ENCODE measurements around the gene ZBTB26.
A peak's percentile ranks its signal among the peaks of the same experiment; 100 is the strongest.

The ZBTB26 gene, protein sequence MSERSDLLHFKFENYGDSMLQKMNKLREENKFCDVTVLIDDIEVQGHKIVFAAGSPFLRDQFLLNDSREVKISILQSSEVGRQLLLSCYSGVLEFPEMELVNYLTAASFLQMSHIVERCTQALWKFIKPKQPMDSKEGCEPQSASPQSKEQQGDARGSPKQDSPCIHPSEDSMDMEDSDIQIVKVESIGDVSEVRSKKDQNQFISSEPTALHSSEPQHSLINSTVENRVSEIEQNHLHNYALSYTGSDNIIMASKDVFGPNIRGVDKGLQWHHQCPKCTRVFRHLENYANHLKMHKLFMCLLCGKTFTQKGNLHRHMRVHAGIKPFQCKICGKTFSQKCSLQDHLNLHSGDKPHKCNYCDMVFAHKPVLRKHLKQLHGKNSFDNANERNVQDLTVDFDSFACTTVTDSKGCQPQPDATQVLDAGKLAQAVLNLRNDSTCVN

DNA sequence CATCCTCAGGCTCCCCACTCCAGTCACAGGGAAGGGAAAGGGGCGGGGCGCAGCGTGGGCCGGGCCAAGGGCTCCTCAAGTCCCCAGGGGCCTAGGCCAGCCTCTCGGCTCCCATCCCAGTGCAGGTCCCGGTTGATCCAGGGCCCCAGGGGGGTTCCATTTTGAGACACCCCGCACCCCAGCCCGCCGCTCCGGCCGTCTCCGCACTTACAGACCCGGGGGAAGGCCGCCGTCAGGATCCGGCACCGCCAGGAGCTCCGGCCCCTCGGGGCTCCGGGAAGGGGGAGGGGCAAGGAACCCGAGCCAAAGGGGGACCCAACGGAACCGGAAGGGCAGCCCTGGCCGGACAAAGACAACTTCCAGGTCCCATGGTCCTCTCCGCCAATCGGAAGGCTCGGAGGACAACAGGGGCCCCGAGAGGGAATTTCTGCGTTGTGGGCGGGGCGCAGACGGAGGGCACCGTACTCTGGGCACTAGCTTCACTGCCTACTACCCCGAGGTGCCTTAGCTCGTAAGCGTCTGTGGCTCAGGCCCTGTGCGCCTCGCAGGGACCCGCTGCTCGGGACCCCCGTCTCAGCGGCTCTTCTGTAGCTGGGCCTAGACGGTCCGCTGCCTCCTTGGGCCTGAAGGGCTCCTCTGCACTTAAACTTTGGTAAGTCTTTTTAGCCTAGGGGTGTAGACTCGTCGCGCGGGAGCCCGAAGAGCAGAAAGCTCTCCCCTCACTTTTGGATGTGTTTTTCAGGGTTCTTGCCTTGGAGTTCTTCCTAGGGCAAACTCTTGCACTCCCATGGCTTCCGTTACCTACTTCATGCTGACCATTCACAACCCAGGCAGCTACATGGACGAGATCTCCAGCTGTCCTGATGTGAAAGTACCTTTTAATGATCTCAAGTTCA, at the start of gene ZBTB26:
Gene ZBTB26, minus strand, starts transcription at position 287 of the 896 bp plus-strand sequence. CDS start 11,578 bp downstream, outside the sequence.
- DNase-seq (ENCODE audit: low read depth, low spot score), result no peak
- H3K27ac ChIP-seq, result peak within 1 kb of the TSS; percentile 69

DNA sequence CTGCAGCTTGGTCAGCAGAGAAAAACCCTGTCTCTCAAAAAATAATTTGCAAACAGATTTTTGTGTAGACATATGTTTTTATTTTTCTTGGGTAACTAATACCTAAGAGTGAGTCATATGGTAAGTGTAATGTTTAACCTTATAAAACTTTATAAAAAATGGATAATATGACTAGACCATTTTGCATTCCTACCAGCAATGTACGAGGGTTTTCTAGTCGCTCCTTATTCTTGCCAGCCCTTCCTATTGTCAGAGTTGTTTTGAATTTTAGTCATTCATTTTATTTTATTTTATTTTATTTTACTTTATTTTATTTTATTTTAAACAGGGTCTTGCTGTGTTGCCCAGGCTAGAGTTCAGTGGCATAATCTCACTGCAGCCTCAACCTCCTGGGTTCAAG, 47.3 kb upstream of the ZBTB26 start:
- H3K27ac ChIP-seq, result no peak overlapping the region
- DNase-seq (ENCODE audit: low read depth, low spot score), result no peak

DNA sequence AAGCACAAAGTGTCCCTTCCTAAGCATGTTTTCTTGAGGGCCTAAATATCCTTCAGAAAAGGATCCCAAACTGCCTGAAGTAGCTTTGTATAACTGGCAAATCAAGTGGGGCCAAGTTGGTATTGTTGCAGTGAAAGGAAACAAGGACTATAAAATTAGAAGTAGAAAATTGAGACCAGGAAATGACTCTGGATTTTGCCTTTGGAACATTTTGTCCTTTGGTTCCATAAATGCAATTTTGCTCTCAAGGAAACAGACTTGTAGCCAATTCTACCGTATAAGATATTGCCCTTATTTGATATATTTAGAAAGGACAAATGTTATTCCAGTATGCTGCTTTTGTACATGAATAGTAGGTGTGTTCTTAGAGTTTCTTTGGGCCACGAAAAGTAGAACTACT, 43.9 kb upstream of the ZBTB26 start:
- no peak for DNase-seq (ENCODE audit: low read depth, low spot score)
- no peak overlapping the region for H3K27ac ChIP-seq

DNA sequence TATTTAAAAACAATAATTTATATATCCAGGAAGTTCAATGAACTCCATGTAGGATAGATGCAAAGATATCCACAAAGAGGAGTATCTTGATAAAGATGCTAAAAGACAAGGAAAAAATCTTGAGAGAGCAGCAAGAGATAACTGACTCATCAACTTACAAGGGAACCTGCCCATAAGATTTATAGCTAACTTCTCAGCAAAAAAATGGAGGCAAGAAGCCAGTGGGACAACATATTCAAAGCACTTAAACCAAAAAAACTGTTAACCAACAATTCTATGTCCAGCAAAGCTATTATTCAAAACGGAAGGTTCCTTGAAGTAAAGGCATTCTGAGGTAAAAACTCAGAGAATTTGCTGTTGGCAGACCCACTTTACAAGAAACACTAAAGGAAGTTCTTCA, 29.8 kb upstream of the ZBTB26 start:
- DNase-seq (ENCODE audit: low read depth, low spot score), result no peak
- no peak overlapping the region for H3K27ac ChIP-seq

DNA sequence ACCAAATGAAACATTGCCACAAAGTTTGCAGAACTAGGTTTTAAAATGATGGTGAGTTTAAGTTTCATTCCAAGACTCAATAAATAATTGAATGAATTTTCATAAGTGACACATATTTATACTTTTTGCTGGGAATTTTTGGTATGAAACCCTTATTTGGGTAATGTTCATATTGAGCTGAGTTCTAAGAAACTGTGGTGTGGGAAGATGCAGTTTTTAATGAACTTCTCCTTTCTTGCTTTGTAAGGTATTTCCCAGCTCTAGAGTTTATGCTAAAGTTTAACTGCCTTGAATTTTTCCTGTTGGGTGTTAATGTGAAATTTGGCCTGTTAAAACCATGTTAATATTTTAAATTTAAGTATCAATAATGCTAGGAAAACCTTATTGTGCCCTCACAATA, 24.6 kb upstream of the ZBTB26 start:
- DNase-seq (ENCODE audit: low read depth, low spot score), result no peak
- no peak overlapping the region for H3K27ac ChIP-seq

DNA sequence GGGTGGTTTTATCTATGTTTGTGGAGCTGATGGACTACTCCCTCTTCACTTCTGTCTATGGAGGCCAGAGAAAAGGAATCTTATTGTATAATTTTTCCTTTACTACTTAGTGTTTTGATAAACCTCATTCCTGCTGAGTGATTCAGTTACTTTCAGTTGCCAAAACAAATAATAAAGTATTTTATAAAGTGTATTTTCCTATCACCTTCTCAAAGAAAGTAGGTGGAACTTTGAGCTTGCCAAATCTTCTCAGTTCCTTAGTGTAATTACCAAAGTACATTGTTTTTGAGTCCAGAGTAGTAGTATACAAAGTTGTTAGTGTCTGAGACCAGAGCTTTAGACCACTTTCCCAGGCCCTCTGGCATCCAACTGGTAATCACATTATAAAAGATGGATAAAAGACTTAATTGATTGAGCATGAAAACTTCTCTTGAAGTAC, 23.0 kb upstream of the ZBTB26 start:
- no peak for DNase-seq (ENCODE audit: low read depth, low spot score)
- peak overlapping the region; percentile 5 for H3K27ac ChIP-seq

DNA sequence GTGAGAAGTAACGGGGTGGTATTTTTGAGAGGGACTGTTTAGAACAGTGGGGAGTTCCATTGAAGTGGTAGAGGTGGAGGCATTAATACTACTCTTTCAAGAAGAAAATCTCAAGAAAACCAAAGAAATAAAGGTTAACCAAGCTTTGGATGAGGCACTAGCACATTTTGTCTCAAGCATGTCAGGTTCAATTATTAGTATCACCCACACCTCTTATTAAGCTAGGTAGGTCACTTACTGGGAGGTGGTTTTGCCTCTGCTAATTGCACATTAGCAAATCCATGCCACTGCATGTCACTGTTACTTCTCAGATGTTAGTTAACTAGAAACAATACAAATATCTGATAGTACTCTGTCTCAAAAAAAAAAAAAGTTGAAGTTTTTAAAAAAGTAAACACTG, 19.7 kb upstream of the ZBTB26 start:
- no peak for DNase-seq (ENCODE audit: low read depth, low spot score)
- no peak overlapping the region for H3K27ac ChIP-seq

DNA sequence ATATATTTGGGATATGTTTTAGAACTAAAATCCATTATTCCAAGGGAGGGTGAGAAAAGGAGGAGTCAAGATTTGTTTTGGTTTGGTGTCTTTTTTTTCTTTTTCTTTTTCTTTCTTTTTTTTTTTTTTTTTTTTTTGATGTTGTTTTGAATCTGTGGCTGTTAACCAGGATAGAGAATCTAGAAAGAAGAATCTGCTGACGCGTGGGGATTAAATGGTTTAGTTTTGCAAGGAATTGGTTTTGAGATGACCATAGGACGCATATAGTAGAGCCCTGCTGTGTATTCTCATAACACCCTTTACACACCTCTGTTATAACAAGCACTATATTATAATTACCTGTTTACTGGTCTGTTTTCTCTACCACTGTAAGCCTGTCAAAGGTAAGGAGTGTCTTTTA, 19.0 kb upstream of the ZBTB26 start:
- DNase-seq (ENCODE audit: low read depth, low spot score), result no peak
- H3K27ac ChIP-seq, result no peak overlapping the region

DNA sequence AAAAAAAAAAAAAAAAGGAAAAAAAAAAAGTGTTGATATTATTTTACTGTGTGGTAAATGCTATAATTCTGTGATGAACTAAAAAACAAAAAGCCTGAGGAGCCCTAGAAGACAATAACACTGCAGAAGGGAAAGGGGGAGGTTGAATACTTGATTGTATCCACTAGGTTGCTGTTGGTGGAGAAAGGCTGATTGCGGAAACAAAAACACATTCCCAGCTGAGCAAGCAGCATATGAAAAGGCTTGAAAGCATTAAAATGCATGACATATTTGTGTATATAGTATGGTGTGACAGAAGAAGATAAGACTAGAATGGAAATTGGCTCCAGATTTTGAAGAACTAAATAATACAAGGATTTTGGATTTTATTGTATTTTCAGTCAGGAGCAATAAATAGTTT, 18.4 kb upstream of the ZBTB26 start:
- no peak overlapping the region for H3K27ac ChIP-seq
- DNase-seq (ENCODE audit: low read depth, low spot score), result no peak

DNA sequence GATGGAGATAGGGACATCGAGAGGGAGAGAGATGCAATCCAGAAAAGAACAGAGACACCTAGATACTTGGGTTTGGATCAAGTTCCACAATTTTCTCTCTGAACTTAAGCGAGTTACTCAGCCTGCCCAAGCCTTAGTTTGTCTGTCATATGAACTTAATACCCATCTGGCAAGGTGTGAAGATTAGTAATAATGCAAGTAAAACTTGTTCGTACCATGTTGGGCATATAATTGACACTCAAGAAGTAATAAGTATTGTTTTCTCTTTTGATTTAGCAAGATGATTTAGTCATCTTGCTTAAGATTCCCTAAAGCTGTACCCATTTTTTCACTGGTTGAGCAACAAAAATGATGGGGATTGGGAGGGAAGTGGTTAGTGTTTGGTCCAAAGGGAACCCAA, 17.0 kb upstream of the ZBTB26 start:
- DNase-seq (ENCODE audit: low read depth, low spot score), result no peak
- peak overlapping the region; percentile 68 for H3K27ac ChIP-seq

DNA sequence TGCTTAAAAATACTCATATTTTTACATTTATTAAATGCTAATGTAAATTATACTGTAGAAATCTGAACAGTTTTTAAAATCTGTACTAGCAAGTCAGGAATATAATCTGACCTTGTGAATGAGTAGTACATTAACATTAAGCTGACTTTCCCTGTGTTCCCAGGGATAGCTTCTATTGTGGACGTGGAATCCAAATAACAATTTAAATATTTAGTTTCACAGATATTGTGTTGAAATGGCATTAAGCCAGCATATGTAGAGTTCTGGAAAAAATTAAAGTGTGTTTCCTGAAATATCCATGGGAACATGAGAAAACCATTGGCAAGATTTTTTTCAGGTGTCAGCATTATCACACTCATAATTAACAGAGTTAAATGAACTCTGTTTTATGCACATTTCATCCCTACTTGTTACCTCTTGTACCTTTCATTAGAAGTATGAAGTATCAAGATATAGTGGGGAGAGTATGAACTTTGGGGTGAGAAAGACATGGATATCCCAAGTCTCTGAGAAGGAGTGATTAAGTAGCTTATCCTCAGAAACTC, 15.2 kb upstream of the ZBTB26 start:
- no peak for DNase-seq (ENCODE audit: low read depth, low spot score)
- peak overlapping the region; percentile 68 for H3K27ac ChIP-seq

DNA sequence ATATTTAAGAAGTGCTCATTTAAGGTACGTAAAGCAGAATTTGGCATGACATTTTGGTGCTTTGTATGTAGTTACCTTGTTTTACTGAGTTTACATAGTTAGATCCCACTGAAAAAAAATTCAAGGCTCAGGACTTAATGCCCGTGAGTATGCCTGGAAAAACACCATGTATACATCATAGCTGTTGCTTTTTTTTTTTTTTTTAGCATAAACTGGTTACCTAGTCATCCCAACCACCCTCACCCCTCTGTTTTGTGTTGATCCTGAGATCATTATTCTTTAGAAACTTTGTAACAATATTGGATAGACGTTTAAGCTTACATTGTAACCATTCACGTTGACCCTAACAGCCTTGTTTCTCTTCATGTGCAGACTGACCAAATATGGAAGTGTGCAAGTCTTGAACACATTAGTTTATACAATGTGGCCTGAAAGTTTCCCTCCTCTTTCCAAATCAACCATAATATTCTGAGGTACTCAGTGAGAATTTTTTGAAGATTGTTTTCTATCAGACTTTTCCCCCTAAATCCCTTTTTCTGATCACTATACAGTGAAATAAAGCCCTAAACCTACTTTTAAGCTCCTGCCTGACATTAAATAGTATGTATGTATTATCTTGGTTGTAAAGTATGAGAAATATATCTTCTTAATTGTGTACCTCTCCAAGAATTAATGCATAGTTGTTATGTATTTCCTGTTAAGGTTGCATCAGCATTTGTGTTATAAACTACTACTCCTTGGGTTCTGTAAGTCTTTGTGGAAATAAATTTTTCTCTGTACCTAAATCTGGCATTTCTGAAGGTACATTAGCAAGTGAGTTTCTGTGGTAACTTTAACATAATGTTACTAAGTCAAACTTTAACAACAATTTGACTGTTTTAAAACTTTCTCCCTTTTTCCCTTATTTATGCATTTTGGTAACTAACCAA, 13.9 kb upstream of the ZBTB26 start:
- peak overlapping the region; percentile 68 for H3K27ac ChIP-seq
- DNase-seq (ENCODE audit: low read depth, low spot score), result no peak

DNA sequence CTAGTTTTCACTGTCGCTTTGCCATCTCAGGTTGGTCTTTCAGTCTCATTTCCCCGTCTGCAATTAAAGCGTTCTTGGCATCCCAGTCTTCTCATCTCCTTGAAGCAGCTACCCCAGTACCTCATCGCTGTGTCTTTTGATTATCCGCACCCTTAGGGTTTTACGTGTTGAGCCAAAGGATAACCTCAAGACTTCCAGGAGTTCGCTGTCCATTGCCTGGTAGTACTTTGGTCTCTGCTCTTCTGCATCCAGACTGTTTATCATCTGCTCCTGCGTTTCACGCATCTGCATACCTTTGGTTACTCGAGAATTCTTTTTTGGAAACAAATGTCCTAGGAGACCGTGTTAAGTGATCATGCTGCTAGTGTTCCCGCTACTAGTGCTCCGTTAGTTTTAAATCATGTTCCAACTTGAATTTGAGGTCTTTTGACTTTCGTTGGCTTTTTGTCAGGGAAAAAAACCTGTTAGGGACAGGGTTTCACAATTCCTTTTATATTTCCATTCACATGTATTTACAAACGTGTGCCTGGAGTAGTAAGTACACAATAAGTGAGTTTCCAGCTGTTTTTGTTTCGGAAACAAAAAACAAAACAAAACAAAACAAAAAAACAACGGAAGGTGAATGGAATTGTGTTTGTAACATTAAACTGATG, 10.4 kb upstream of the ZBTB26 start:
- peak overlapping the region; percentile 86 for H3K27ac ChIP-seq
- DNase-seq (ENCODE audit: low read depth, low spot score), result no peak

DNA sequence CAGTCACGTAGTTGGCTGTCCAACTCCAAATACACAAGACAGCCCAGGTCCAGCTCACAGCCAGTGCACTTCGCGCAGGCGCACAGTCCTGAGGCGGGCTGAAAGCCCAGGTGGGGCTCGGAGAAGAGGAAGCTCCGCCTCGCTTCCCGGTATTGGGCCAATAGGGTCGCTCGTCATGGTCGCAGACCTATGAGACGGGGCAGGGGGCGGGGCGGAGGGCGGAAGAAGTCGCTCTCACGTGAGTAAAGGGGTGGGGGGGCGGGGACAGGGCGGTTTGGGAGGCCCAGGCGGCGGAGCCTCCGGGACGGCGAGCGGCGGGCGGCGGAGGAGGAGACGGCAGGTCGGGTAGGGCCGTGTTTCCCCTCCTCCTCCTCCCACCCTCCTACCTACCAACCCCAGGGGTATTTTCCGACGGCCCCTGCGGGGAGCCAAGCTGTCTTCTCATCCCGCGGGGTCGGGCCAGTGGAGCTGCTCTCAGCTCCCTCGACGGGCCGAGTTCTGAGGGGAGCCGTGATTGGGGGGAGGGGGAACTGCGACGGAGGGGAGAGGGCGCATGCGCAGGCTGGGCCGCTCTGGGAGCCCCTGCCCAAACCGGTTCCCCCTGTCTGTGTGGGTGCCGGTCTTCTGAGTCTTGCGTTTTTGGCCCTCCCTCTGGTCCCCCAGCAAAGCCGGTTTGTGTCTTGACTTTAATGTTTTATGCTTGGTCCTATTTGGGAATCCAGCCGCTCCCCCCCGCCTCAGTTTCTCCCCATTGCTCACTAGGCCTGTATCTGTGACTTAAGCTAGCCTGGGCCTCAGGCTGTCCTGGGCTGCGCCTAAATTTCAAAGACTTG, 9.7 kb upstream of the ZBTB26 start, which contains the start of gene RABGAP1:
Gene RABGAP1, plus strand, starts transcription at position 272 of the 833 bp plus-strand sequence. CDS start 16,040 bp downstream, outside the sequence.
- DNase-seq (ENCODE audit: low read depth, low spot score), result peak; percentile 92
- peak within 1 kb of the TSS; percentile 86 for H3K27ac ChIP-seq

DNA sequence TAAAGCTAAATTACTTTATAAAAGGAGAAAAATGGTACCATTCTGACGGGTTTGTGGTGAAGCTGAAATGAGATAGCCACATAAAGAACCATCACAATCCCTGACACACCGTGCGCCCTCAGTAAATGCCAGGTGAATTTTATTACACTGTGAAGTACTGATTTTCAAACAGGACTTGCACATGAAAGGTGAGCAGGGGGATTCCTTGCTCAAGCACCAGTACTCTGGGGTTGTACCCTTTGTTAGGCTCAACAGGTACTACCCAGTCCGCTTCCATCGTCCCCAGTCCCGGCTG, 9.1 kb upstream of the ZBTB26 start:
- DNase-seq (ENCODE audit: low read depth, low spot score), result no peak
- peak overlapping the region; percentile 86 for H3K27ac ChIP-seq

DNA sequence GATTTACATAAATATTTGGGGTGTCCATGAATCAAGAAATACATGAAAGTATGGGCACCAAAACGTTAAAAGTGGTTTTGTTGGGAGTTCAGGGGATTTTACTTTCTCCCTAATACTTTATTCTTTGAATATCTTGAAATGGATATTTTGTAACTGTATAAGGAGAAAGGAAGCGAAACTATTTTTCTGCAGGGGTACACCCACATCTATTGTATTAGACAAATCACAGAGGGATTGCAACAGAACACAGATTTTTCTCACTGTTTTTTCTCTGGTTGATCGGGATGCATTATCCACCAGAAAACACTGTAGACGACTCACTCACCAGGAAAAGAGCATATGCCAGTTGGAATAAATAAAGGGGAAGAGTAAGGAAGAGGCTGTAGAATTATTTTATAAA, 8.3 kb upstream of the ZBTB26 start:
- no peak for DNase-seq (ENCODE audit: low read depth, low spot score)
- peak overlapping the region; percentile 86 for H3K27ac ChIP-seq

DNA sequence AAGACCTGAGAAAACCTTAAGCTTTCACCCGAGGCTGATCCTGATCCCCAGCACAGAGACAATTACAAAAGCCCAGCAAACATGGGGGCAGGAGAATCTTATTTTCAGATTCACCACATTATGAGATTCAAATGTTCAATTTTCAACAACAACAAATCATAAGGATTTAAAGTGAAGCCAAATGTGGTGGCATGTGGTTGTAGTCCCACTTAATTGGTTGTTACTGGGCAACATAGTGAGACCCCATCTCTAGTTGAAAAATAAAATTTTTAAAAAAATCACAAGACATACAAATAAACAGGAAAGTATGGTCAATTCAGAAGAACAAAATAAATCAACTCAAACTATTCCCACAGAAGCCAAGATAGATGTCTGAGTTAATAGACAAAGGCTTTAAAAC, 5.6 kb upstream of the ZBTB26 start:
- DNase-seq (ENCODE audit: low read depth, low spot score), result no peak
- H3K27ac ChIP-seq, result no peak overlapping the region

DNA sequence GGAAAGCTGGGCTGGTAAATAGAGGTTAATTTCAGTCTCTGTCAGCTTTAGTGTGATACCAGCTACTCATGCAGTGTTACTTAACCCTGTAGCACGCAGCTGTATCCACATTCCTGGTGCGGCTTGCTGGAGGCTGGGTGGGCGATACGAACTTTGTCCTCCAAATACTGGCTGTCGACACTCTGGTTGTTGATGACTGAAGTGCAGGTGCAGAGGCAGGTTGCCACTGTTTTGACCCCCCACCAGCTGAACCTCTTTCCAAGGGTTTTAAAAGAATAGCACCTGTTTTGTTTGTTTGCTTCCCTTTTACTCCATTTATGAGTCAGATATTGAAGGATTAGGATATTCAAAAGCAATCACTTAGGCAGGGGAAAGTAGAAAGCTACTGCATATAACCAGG, 5.2 kb upstream of the ZBTB26 start:
- no peak for DNase-seq (ENCODE audit: low read depth, low spot score)

More for the DNA sequence above, 5.2 kb upstream of the ZBTB26 start:
- no peak overlapping the region for H3K27ac ChIP-seq
